CD4-positive, alpha-beta T cell treated with Interleukin-10 for 1 hour (primary cell): ENCODE data around the gene ALPL.

Experiments used
- DNase-seq: peaks from one replicate; pipeline ENCODE4 v3.0.0-alpha.2; 2020

The ALPL gene

DNA sequence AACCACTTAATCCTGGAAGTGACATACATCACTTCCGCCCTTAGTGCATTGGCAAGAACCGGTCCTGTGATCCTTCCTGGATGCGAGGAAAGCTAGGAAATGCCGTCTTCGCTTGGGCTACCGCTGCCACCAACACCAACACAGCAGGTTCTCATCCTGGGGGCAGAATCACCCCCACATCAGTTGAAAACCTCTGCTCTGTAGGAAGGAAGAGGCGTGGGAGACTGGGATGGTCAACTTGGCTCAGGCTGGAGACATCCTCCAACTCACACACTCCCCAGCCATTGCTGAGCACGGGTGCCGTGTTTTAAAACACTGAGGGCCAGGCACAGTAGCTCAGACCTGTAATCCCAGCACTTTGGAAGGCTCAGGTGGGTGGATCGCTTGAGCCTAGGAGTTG, 74.9 kb downstream of the ALPL start:
- DNase-seq, result no peak

DNA sequence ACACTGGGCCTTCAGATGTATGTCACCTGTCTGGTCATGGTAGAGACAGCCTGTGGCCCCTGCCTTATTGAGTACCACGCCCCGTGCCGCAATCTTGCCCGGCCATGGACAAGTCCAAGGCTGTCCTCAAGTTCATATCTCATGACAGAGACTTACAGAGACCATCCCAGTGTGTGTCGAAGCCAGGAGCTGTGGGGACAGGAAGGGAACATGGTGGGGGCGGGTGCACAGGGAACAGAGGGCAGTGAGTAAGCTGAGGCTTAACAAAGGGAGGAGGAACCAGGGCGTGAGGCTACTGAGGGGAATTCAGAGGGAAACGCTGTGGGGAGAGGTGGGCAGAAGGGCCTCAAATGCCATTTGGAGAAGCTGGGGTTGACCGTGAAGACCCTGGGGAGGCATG, 75.8 kb downstream of the ALPL start:
- DNase-seq, result no peak

DNA sequence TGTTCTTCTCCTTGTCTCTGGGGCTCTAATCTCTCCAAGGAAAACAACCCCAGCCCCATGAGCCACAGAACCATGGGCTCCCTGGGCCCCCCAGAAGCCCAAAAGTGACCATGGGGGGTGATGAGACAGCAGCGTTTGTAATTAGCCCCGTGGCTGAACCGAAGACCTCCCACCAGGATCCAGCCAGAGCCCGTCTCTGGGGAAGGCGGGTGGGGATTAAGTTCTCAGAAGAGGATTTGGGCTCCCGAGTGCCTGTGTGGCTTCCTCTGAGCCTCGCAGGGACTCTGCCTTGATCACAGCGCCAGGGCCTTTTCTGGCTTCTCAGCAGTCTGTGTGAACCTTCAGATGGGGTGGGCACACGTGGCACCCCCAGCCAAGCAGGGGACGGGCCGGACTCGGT, 77.0 kb downstream of the ALPL start:
- DNase-seq, result no peak

DNA sequence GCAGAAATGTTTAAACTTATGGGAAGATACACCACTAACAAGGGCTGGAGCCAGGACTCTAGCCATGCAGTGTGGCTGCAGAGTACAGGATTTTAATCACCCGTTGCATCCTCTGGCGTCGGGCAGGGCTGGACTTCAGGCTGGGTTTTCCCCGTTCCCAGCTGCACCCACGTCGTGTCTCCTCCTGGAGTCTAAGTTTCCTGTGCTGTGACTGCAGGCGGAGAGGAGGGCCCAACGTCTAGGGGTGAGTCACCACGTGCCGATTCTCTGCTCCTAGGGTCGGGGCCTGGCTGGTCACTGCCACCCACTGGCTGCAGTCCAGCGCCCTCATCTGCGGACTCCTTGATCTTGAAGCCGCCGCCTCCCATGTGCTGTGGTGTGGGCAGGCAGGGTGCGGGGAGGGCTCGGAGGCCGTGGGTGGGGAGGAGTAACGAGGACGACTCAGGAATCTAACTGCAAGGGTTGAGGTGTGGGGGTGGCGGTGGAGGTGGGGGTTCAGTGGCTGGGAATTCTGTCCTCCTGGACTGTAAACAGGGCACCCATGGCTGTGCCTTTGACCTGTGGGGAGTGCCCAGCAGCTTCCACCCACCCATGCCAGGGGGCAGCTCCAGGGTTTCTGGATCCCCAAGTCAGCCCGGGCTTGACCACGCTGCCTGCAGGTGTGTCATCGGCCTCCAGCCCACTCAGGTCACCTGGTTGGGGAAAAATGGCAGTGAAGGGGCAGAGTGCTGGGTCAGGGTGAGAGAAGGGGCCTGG, 77.8 kb downstream of the ALPL start:
- DNase-seq, result no peak

DNA sequence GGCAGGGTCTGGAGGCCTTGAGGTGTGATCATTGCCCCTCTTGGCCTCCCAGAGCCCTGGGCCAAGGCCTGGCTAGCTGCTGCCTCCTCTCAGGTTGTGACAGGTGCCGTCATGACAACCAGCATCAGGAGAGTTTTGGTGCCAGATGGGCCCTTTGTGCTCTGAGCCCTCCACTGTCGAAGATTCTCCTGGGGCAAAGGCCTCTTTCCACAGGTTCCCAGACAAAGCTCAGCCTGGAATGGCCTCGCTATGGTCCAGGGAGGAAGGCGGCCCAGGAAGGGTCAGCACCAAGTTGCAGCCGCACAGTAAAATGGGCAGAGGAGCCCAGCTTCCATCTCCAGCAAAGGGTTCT, 78.4 kb downstream of the ALPL start:
- no peak for DNase-seq

DNA sequence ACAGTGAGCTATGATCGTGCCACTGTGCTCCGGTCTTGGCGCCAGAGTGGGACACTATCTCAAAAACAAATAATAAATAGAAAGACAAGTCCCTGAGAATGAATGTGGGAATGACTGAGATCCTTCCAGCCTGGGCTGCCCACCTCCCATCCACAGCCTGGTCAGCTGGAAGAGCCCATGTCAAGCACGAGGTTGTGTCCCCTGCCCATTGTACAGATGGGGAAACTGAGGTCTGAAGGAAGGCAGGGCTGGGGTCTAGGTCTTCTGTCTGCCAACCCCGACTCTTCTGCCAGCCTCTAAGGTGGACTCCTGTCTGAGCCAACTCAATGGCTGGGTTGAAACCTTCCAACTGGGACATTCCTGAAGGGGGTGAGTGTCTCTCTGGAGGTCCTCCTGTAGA, 80.4 kb downstream of the ALPL start:
- DNase-seq, result no peak

DNA sequence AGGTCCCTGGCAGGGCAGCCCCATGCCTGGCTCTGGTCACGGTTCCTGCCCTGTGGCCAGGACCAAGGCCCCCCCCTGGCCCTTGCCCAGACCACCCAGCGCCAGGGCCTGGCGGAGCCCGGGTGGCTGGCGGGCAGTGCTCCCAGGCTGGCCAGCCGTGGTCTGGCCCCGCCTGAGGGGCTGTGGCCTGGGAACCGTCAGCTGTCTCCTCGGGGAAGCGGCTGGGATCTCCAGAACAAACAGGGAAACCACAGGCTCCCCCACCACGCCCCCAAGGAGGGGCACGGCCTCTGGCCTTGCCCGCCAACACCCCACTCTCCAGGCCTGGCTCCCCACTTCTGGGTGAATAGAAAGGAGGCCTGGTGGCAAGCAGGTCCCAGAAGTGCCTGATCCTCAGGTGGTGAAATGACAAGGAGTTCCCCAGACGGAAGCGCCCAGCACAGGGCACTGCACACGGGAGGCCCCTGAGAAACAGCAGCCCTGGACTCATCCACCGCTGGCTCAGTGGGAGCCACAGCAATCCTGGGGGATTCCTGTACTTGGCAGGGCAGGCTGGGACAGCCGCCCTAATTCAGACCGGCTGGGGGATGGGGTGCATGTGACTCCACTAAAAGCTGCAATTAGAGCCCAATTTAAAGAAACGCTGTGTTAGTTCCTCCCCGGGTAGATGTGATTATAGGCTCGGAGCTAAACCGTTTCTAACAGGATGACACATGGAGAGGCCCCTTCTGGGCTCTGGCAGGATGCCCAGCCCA, 81.1 kb downstream of the ALPL start:
- DNase-seq, result no peak

DNA sequence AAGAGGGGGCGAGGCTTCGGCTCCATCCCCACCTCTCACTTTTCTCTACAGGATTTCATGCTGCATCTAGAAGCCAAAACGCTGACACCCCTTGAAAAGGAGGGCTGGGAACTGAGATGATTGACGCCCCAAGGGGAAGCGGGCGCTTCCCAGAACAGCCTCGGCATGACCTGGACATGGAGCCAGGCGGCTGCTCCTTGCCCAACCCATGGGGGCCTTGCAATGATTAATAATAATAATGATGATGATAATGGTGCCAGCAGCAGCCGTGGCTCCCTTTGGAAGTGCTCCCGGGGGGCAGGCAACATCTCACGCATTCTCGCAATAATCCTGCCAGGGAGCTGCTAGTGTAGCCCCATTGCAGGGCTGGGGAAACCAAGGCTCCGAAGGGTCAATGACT, 81.7 kb downstream of the ALPL start:
- no peak for DNase-seq

DNA sequence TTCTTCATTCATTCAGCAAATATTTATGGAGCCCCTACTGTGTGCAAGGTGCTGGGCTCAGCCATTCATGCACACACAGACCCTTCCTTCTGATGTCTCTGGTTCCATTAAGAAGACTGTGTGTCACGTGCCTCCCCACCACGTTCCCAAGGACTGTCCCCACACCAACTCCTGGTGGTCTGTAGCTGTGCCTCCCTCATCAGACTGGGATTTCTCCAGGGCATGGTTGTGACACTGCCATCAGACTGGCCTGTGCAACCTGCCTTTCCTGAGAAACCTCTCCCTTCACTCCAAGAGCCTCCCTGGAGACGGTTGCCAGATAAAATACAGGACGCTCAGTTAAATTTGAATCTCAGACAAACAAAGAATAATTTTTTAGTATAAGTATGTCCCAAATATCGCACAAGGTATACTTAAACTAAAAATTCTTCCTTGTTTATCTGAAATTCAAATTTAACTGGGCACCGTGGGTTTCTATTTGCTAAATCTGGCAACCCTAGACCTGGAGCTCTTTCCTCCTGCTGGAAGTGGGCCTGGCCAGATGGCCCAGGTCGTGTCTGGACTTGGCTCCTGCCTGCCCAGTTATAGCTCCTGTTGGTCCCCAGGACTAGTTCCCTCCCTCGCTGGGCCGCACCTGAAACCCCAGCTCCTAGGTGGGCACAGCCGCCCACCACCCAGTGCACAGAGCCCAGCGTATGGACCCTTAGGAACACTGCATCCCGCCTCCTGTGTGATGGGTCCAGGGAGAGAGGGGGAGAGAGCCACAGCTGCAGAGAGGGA, 83.1 kb downstream of the ALPL start:
- DNase-seq, result no peak

DNA sequence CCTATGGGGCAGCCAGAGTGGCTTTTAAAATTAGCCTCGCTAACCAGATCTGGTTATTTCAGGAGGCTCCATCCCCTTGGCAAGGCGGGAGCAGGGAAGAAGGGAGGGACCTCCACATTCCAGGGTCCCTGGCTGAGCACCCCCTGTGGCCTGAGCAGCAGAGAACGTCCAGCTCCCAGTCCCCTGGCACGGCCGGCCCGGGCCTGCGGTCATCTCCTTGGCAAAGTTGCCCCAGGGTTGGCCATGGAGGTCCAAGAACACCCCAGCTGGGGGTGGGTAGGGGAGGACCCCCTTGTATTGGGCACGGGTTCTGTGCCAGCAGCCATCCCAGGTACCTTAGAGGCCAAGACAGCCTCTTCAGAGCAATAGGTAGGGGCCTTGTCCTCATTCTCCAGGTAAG, 84.0 kb downstream of the ALPL start:
- no peak for DNase-seq

DNA sequence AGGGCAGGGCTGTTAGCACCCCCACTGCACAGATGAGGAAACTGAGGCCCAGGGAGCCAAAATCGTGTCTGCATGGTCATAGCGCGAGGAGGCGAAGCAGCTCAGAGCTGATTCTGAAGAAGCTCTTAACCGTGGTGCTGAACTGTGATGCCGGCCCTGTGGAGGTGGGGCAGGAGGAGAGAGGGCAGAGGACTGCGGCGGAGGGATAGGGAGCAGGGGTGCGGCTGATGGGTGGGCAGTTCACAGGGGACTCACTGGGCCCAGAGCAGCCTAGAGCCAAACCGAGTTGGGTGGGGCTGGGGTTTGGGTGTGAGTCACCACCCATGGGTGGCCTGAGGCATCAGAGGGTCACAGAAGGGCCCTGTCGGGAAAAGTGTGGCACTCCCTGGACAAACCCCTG, 85.3 kb downstream of the ALPL start:
- DNase-seq, result no peak

DNA sequence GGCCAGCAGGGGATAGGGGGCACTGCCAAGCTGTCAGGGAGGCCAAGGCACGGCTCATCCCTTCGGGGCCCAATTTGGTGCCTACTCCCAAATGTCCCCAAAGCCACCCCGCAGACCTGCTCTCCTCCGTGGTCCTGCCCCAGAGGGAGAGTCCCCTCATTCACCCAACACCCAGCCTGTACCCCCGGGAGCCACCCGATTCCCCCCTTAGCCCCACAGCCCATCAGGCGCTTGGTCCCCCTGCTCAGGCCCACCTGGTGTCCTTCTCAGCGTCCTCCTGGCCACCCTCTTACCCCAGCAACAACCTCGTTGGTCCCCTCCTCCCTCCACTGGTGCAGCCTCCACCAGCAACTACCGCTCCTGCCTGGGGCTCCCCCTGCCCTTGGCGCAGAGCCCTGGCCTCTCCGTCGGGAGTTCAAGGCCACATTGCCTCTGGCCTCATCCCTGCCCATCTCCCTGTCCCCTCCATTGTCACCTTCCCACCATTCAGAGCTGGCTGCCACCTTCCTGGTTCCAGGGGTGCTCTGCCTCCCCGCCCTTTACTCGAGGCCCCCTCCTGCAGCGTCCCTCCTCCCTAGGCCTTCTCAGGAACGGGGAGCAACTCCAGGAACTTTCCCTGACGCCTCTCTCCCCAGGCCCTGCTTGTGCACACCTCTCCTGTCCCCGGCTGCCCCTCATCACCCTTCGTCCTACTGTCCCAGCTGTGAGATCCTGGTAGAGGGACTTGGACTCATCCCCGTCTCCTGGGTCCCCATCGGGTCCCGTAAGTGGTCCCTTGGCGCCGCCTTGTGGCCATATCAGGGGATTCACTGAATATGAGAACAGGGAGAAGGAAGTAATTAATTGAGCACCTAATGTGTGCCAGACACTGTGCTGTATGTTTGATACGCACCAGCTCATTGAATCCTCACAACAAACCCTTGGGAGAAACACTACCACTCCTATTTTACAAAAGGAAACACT, 86.0 kb downstream of the ALPL start:
- peak; percentile 24 for DNase-seq

DNA sequence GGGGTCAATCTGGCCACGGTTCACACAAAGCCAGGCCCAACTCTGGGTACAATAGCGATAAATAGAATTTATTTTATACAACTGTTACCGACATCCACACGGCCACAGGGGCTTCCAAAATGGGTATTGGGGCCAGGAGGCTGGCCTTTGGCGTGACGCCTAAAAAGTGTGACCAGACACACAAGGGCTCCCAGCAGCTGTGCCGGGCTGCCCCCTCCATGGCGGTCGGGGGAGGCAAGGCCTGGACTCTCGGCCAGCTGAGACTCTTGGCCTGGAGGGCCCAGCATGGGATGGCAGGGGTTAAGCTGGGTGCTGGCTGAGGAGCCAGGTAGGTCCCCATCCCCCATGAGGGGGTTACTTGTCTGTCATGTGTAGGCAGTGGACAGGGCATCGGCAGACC, 87.0 kb downstream of the ALPL start:
- DNase-seq, result no peak

DNA sequence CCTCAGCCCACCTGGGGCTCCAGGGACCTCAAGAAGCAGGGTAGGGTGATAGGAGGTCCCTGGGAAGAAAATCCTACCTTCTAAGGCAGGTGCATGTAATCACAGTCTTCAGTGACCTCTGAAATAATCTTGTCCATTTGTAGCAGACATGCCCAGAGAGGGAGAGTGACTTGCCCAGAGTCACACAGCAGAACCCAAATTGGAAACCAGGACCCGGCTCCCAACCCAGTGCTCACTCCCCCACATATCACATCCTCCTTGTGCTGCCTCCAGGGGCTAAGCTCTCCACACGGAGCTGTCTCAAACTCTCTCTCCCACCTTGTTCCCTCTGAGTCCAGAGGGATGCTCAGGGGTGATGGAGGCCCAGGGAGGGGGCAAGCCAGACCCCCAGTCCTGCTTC, 87.4 kb downstream of the ALPL start:
- no peak for DNase-seq

DNA sequence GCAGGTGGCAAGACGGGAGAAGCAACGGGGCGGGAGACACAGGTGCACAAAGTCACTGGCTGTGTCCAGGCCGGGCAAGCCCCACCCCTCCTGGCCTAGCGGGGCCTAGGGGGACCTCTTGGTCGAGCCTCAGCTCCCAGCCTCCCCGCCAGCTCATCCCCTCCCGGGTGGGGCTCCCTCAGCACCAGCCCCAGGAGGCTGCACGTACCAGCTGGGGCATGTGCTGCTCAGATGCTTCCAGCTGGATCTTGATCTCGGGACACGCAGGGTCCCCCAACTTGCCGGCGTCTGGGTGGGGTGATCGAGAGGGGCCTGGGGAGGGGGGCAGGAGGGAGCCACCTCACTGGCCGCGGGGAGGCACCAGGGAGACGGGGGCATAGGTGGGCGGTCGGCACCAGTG, 88.5 kb downstream of the ALPL start:
- no peak for DNase-seq

DNA sequence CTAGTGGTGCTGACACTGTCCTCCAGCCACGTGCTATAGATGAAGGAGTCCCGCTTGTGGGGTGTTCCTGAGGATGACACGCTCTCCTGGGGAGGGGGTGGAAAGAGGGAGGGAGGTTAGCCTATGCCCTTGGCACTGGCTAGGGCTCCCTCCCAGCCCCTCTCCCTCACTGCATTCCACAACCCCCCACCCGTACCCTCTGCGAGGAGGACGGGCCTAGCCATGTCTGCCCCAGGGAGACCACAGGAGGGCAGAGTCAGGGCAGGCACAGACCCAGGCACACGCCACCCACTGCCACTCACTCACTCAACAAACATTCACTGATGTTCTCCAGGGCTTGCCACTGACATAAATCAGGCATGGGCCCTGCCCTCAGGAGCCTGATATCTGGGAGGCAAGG, 89.2 kb downstream of the ALPL start:
- no peak for DNase-seq

DNA sequence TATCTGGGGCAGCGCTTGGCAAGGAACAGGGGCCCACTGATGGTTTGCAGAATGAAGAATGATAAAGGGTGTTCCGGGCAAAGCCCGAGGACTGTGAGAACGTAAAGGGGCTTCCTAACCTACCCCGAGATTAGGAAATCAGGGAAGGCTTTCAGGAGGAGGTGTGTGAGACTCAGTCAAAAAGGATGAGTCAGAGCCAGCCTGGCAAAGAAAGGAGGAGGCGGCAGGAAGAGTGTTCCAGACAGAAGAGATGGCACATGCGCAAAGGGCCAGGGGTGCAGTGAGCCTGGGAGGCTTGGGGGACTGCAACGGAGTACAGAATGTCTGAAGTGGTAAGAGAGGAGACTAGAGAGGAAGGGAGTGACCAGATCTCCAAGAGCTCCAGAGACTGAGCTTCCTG, 89.7 kb downstream of the ALPL start:
- no peak for DNase-seq

DNA sequence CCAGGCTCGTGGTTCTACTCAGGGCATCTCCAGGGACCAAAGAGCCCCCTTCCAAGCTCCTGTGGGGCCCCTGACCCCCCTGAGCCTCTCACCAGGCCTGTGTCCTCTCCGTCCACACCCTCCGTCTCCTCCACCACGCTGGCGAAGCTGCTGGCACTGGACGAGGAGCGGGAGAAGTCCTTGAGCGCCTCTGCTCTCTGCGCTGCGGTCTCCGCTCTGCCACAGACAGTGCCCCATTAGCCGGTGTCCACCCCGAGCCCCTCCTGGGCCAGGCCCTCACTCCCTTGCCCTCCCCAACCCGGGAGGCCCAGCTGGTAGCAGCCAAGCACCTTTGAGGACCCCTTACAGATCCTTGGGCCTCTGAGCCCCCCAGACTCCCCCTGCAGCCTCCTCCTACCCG, 90.2 kb downstream of the ALPL start:
- no peak for DNase-seq

DNA sequence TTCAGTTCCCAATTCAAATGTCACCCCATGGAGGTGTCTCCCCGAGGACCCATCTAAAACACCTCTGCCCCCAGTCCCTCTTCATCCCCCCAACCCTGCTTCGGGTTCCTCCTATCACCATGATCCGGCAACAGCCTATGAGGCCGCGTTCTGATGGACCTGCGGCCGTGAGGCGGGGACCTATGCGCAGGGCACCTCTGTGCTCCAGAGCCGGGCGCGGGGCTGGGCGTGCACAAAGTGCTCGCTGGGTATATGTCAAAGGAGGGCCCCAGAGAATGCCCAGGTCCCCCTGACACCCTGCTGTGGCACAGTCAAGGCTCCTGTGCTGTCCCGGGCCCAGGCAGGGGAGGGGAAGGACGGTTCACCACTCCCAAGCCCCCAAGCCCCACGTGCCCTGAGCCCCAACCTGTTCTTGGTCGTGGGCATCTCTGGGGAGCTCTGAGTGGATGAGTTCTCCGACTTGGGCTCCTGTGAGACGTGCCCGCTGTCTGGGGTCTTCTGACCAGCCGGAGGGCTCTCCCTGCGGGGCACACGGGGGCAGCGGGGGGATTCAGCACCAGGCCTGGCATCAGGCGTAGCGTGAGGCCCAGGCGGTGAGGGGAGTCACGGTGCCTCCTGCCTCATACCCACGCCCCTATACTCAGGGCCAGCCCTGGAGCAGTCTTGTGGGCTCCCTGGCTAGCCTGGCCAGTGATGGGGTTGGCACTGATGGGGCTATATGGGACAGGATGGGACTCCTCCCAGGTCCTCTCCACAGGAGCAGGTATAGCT, 92.2 kb downstream of the ALPL start:
- DNase-seq, result no peak

DNA sequence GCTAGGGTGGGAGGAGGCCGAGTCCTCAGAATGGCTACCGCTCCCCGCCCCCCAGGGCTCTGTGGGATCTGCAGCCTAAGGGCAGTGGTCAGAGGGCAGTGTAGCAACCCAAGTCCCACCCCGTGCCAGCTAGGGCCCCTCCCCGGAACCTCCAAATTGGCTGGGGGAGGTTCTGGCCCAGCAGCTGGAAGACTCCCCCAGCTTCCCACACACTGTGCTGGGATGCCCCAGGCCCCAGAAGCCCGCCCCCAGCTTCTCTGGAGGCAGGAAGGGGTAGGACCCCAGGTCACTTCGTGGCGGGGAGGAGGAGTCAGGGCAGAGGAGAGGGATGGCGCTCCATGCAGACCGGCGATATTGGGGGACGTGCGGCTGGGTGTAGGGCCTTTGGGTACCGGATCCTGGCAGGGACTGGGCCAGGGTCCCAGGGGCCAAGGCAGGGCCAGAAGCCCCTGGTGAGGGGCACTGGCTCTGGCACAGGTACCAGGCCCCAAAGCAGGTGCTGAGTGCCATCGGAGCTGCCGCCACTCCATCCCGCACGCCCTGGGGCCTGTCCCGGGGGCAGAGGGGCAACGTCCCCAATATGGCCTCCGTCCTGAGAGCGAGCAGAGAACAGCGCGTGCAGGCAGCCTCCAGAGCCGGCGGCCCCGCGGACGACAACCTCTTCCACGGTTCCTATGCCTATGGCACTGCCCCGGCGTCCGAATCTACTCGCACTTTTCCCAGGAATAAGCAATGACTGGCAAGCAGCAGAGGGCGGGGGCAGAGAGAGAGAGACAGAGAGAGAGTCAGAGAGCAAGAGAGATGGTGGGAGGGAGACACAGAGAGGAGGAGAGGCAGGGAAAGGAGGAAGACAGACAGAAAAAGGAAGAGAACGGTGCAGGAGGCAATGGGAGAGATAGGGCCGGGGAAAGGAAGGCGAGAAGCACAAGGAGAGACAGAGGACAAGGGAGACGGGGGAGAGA, 94.2 kb downstream of the ALPL start:
- no peak for DNase-seq
